NT2/D1 (cell line): ENCODE data around the gene TMEM170A.
"Not testable (repeated sequence)": the region's sequence is repeated elsewhere in the genome, so short reads cannot be mapped to it uniquely, and the experiment has no call there.

ENCODE experiments used
- DNase-seq: peaks from one replicate; pipeline ENCODE4 v3.0.0-alpha.2; 2011; ENCODE audit warnings: low read depth, low spot score
- H3K27me3 ChIP-seq: 2 replicates; pipeline ENCODE4 v1.6.0; 2011; ENCODE audit warnings: mild to moderate bottlenecking; ENCODE audit not compliant: insufficient read length, insufficient read depth
- H3K36me3 ChIP-seq: 2 replicates; pipeline ENCODE4 v1.6.1; 2011; ENCODE audit warnings: mild to moderate bottlenecking, low read length, mixed read lengths; ENCODE audit not compliant: insufficient read depth, insufficient read length
- H3K4me1 ChIP-seq: 2 replicates; pipeline ENCODE4 v1.5.1; 2011; ENCODE audit not compliant: insufficient read depth, insufficient read length
- H3K4me3 ChIP-seq: 2 replicates; pipeline ENCODE4 v1.5.1; 2011; ENCODE audit warnings: low read depth; ENCODE audit not compliant: insufficient read length
- H3K9ac ChIP-seq: 2 replicates; pipeline ENCODE4 v1.6.0; 2011; ENCODE audit warnings: low read depth; ENCODE audit not compliant: insufficient read length
- H3K9me3 ChIP-seq: 2 replicates; pipeline ENCODE4 v1.5.1; 2011; ENCODE audit warnings: mild to moderate bottlenecking, low read length; ENCODE audit not compliant: insufficient read depth
- SUZ12 ChIP-seq: IDR thresholded peaks from 2 replicates; pipeline ENCODE4 v1.6.1; 2011; ENCODE audit not compliant: insufficient read length, insufficient read depth; ENCODE audit errors: extremely low read depth
- YY1 ChIP-seq: IDR thresholded peaks from 2 replicates; pipeline ENCODE4 v1.6.1; 2011; ENCODE audit not compliant: insufficient read length, insufficient read depth
- ZNF274 ChIP-seq: IDR thresholded peaks from 2 replicates; pipeline ENCODE4 v1.6.1; 2011; ENCODE audit warnings: mild to moderate bottlenecking, low read depth, low read length

TMEM170A gene

GRCh38 chr16:75471723-75472633 is 7.5 kb upstream of the TMEM170A start:
- H3K4me3 ChIP-seq: no peak overlapping the region
- peaks cover 6% of the 10 kb centered on the region for H3K36me3 ChIP-seq
- H3K4me1 ChIP-seq: peaks cover 13% of the 10 kb centered on the region
- peaks cover 7% of the 10 kb centered on the region; the same call in 1 of the 2 replicates for H3K9me3 ChIP-seq
- no peak for TF ChIP-seq SUZ12
- TF ChIP-seq YY1: no peak
- TF ChIP-seq ZNF274: no peak
- no peaks in the 10 kb centered on the region for H3K27me3 ChIP-seq
- no peak for DNase-seq
- H3K9ac ChIP-seq: no peak overlapping the region

- no peak overlapping the region for H3K9ac ChIP-seq
- DNase-seq: no peak
- H3K4me3 ChIP-seq: no peak overlapping the region
- TF ChIP-seq ZNF274 (no peak), YY1 (no peak), SUZ12 (no peak)
- no peaks in the 10 kb centered on the region for H3K27me3 ChIP-seq
- no peaks in the 10 kb centered on the region; the same call in 1 of the 2 replicates for H3K9me3 ChIP-seq
- no peaks in the 10 kb centered on the region for H3K36me3 ChIP-seq
- H3K4me1 ChIP-seq: peaks cover 4% of the 10 kb centered on the region
These were observed 2.3 kb upstream of the TMEM170A start for GRCh38 chr16:75466760-75467159.

- H3K36me3 ChIP-seq: peaks cover 20% of the 10 kb centered on the region
- not testable (repeated sequence) for H3K9me3 ChIP-seq, DNase-seq, H3K27me3 ChIP-seq, H3K4me1 ChIP-seq
- peak overlapping the region; percentile 97 for H3K4me3 ChIP-seq
- H3K9ac ChIP-seq: peak overlapping the region; percentile 99
These were observed 934 bp downstream of the TMEM170A start for GRCh38 chr16:75463389-75464121.

- no peak for DNase-seq
- TF ChIP-seq YY1 (no peak), SUZ12 (no peak), ZNF274 (no peak)
- H3K4me1 ChIP-seq: peaks cover 6% of the 10 kb centered on the region
- no peaks in the 10 kb centered on the region; the same call in 1 of the 2 replicates for H3K9me3 ChIP-seq
- H3K36me3 ChIP-seq: peaks cover 20% of the 10 kb centered on the region
- no peak overlapping the region for H3K9ac ChIP-seq
- H3K4me3 ChIP-seq: peak overlapping the region; percentile 97
- H3K27me3 ChIP-seq: no peaks in the 10 kb centered on the region
These were observed 1.7 kb downstream of the TMEM170A start for GRCh38 chr16:75462806-75463205.

GRCh38 chr16:75461575-75461974 is 2.9 kb downstream of the TMEM170A start:
- TF ChIP-seq ZNF274: no peak
- no peak for TF ChIP-seq YY1
- no peak for TF ChIP-seq SUZ12
- peaks cover 27% of the 10 kb centered on the region for H3K36me3 ChIP-seq
- no peak for DNase-seq
- peaks cover 6% of the 10 kb centered on the region for H3K4me1 ChIP-seq
- no peaks in the 10 kb centered on the region for H3K27me3 ChIP-seq
- H3K9ac ChIP-seq: no peak overlapping the region
- H3K9me3 ChIP-seq: no peaks in the 10 kb centered on the region; the same call in 1 of the 2 replicates
- no peak overlapping the region for H3K4me3 ChIP-seq

- no peak overlapping the region for H3K9ac ChIP-seq
- H3K27me3 ChIP-seq: no peaks in the 10 kb centered on the region
- no peak overlapping the region for H3K4me3 ChIP-seq
- DNase-seq: no peak
- no peaks in the 10 kb centered on the region; the same call in 1 of the 2 replicates for H3K9me3 ChIP-seq
- no peak for TF ChIP-seq YY1
- no peak for TF ChIP-seq ZNF274
- no peak for TF ChIP-seq SUZ12
- peaks cover 6% of the 10 kb centered on the region for H3K4me1 ChIP-seq
- peaks cover 27% of the 10 kb centered on the region for H3K36me3 ChIP-seq
These were observed 4.0 kb downstream of the TMEM170A start for GRCh38 chr16:75460446-75460845.

- Histone ChIP-seq H3K4me3 (no peak overlapping the region), H3K4me1 (peaks cover 8% of the 10 kb centered on the region), H3K27me3 (no peaks in the 10 kb centered on the region), H3K9me3 (no peaks in the 10 kb centered on the region), H3K9ac (no peak overlapping the region), H3K36me3 (peaks cover 27% of the 10 kb centered on the region)
- no peak for DNase-seq
- TF ChIP-seq ZNF274 (no peak), SUZ12 (no peak), YY1 (no peak)
These were observed 4.8 kb downstream of the TMEM170A start for GRCh38 chr16:75459691-75460090.
